ENCODE data around the gene ELFN1.
"Not testable (repeated sequence)": the region's sequence is repeated elsewhere in the genome, so short reads cannot be mapped to it uniquely, and the experiment has no call there.

Gene ELFN1

DNA sequence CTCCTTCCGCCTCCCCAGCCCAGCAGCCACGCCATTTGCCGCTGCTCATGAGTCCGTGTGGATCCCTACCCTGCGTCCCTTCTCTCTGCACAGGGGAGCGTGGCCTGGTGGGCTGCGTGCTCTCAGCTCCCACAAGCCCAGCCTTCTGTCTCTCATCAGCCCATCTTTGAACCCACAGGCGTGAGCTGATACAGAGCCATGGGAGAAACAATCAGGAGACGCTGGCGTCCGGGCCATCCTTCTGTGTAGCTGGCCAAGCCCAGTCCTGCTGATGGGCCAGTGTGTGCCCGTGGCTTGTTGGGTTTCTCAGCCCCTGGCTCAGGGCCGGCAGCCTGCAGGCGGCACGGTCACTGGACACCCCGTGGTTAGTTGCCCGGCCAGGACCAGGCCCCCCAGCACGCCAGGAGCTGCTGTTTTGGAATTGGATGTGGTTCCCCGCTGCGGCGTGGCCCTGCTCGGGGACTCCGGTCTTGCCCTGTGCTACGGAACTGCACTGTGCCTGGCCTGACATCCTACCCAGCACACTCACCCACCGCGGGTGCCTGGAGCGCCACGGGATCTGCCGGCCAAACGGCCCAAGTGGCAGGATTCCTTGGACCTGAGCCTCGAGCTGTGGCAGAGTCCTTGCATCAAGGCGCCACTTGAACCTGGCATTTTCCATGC lies 88.9 kb downstream of the ELFN1 start:
- TF ChIP-seq, protein P1, sequence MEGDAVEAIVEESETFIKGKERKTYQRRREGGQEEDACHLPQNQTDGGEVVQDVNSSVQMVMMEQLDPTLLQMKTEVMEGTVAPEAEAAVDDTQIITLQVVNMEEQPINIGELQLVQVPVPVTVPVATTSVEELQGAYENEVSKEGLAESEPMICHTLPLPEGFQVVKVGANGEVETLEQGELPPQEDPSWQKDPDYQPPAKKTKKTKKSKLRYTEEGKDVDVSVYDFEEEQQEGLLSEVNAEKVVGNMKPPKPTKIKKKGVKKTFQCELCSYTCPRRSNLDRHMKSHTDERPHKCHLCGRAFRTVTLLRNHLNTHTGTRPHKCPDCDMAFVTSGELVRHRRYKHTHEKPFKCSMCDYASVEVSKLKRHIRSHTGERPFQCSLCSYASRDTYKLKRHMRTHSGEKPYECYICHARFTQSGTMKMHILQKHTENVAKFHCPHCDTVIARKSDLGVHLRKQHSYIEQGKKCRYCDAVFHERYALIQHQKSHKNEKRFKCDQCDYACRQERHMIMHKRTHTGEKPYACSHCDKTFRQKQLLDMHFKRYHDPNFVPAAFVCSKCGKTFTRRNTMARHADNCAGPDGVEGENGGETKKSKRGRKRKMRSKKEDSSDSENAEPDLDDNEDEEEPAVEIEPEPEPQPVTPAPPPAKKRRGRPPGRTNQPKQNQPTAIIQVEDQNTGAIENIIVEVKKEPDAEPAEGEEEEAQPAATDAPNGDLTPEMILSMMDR (IDR thresholded peaks at IDR 0.05): no peak
- no peak overlapping the region for H3K4me3 ChIP-seq (ENCODE audit: low read depth in 1 of 2, low read length in 1 of 2)
- no peaks in the 10 kb centered on the region for H3K4me1 ChIP-seq (ENCODE audit: control insufficient read depth in 1 of 2, insufficient read depth in 1 of 2, low read depth in 1 of 2, low read length in 1 of 2)
- H3K27ac ChIP-seq: no peak overlapping the region
- H3K9me3 ChIP-seq: peaks cover 14% of the 10 kb centered on the region
- H3K36me3 ChIP-seq: no peaks in the 10 kb centered on the region
- H3K27me3 ChIP-seq: no peaks in the 10 kb centered on the region

DNA sequence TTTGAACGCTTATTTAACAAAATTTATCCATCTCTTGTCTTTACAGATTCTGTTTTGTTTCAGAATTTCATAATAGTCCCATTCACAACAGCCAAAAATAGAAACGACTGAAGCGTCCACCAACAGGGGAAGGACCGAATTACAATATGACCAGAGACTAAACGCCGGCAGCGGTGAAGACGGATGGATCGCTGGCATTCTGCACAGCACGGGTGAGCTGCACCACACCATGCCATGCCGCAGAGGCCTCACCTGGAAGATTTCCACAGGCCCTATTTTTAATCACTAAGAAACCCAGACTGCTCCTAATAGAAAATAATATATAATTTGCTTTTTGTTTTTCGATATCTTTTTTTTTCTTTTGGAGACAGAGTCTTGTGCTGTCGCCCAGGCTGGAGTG lies 91.0 kb downstream of the ELFN1 start:
- no peaks in the 10 kb centered on the region for H3K4me1 ChIP-seq (ENCODE audit: control insufficient read depth in 1 of 2, insufficient read depth in 1 of 2, low read depth in 1 of 2, low read length in 1 of 2)
- no peaks in the 10 kb centered on the region for H3K36me3 ChIP-seq
- TF ChIP-seq, protein P1 (IDR thresholded peaks at IDR 0.05): no peak
- no peak overlapping the region for H3K27ac ChIP-seq
- H3K9me3 ChIP-seq: peaks cover 21% of the 10 kb centered on the region
- no peaks in the 10 kb centered on the region for H3K27me3 ChIP-seq
- no peak overlapping the region for H3K4me3 ChIP-seq (ENCODE audit: low read depth in 1 of 2, low read length in 1 of 2)

DNA sequence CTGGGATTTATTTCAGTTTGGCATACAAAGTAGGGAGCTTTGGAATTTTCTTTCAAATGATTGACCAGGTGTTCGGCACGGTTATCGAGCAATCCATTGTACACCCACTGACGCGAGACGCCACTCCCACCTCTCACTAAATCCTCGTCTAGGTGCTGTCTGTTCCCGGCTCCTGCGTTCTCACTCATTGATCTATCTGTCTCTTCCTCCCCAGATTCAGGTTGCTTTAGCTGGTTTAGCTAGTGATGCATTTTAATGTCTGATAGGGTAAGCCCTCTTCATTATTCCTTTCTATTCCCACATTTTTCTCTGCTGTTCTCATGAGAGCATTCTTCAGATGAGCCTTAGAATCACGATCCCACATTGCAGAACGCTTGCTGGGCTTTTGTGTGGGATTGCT lies 91.7 kb downstream of the ELFN1 start:
- H3K4me3 ChIP-seq (ENCODE audit: low read depth in 1 of 2, low read length in 1 of 2): no peak overlapping the region
- H3K27me3 ChIP-seq: no peaks in the 10 kb centered on the region
- H3K36me3 ChIP-seq: no peaks in the 10 kb centered on the region
- no peak overlapping the region for H3K27ac ChIP-seq
- no peaks in the 10 kb centered on the region for H3K4me1 ChIP-seq (ENCODE audit: control insufficient read depth in 1 of 2, insufficient read depth in 1 of 2, low read depth in 1 of 2, low read length in 1 of 2)
- H3K9me3 ChIP-seq: peaks cover 21% of the 10 kb centered on the region
- TF ChIP-seq, protein P1 (IDR thresholded peaks at IDR 0.05): no peak

DNA sequence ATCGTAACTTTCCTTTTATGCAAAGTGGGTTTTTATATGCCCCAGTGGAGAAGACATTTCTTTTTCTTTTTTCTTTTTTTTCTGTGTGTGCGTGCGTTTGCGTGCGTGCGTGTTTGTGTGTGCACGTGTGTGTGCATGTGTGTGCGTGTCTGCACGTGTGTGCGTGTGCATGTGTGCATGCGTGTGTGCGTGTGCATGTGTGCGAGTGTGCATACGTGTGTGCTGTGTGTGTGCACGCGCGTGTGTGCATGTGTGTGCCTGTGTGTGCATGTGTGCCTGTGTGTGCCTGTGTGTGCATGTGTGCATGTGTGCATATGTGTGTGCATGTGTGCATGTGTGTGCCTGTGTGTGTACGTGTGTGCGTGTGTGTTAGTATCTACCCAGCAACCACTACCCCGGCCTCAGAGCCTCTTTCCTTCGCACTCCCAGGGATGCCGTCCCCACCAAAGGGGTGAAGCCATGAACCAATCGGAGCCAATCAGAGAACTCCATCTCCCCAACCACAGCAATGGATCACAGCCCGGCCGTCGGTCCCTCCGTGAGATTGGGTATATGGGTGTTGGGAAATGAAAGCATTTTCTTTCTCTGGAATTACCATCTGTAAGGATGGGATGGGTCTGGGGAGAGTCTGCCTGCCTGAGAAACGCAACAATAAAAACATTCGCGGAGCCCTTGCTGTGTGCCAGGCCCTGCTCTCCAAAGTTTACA lies 92.3 kb downstream of the ELFN1 start:
- H3K36me3 ChIP-seq: no peaks in the 10 kb centered on the region
- H3K9me3 ChIP-seq: peaks cover 21% of the 10 kb centered on the region
- no peak overlapping the region for H3K27ac ChIP-seq
- H3K27me3 ChIP-seq: no peaks in the 10 kb centered on the region
- H3K4me3 ChIP-seq (ENCODE audit: low read depth in 1 of 2, low read length in 1 of 2): no peak overlapping the region
- H3K4me1 ChIP-seq (ENCODE audit: control insufficient read depth in 1 of 2, insufficient read depth in 1 of 2, low read depth in 1 of 2, low read length in 1 of 2): no peaks in the 10 kb centered on the region
- TF ChIP-seq, protein P1 (IDR thresholded peaks at IDR 0.05): no peak

DNA sequence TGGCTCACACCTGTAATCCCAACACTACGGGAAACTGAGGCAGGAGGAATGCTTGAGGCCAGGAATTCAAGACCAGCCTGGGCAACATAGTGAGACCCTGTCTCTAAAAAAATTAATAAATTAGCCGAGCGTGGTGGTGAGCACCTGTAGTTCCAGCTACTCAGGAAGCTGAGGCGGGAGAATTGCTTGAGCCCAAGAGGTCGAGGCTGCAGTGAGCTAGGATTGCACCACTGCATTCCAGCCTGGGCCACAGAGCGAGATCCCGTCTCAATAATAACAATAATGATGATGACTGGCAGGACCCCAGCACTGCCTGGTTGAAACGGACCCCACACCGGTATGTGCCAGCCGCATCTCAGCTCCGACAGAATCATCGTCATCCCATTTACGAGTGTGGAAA lies 93.0 kb downstream of the ELFN1 start:
- no peaks in the 10 kb centered on the region for H3K27me3 ChIP-seq
- no peak overlapping the region for H3K4me3 ChIP-seq (ENCODE audit: low read depth in 1 of 2, low read length in 1 of 2)
- no peaks in the 10 kb centered on the region for H3K36me3 ChIP-seq
- H3K9me3 ChIP-seq: peaks cover 21% of the 10 kb centered on the region
- TF ChIP-seq, protein P1 (IDR thresholded peaks at IDR 0.05): no peak
- no peaks in the 10 kb centered on the region for H3K4me1 ChIP-seq (ENCODE audit: control insufficient read depth in 1 of 2, insufficient read depth in 1 of 2, low read depth in 1 of 2, low read length in 1 of 2)
- H3K27ac ChIP-seq: no peak overlapping the region

DNA sequence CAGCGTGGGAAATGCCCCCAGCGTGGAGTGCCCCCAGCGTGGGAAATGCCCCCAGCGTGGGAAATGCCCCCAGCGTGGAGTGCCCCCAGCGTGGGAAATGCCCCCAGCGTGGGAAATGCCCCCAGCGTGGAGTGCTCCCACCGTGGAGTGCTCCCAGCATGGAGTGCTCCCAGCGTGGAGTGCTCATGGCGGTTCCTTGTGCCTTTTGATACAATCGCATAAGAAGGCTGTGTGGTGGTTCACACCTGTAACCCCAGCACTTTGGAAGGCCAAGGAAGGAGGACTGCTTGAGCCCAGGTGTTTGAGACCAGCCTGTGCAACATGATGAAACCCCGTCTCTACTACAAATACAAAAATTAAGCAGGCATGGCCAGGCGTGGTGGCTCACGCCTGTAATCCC lies 93.8 kb downstream of the ELFN1 start:
- not testable (repeated sequence) for H3K27ac ChIP-seq; H3K27me3 ChIP-seq; H3K36me3 ChIP-seq; H3K4me1 ChIP-seq (ENCODE audit: control insufficient read depth in 1 of 2, insufficient read depth in 1 of 2, low read depth in 1 of 2, low read length in 1 of 2); H3K4me3 ChIP-seq (ENCODE audit: low read depth in 1 of 2, low read length in 1 of 2)
- H3K9me3 ChIP-seq: peaks cover 21% of the 10 kb centered on the region

Measured in neutrophil (primary cell).